Activated T-helper 1 cell treated with anti-CD3 and anti-CD28 coated beads, Interleukin-12 subunit alpha, Interleukin-12 subunit beta, Interleukin-2, Interleukin-4 antibody, amounts not matched to agents 30 ng/mL and 10 ng/mL and 1 ng/mL, durations not matched to agents 14 hours and 24 hours and 36 hours (primary cell): ENCODE data around the gene PCDHGC4. TPM values are rescaled to one million over a fixed set of nuclear protein-coding genes. Genes with fewer than 3 reads are reported as not detected.

ENCODE experiments used
- DNase-seq: peaks from one replicate; pipeline ENCODE4 v3.0.0; 2021; ENCODE audit warnings: low spot score
- H3K27ac Mint-ChIP-seq: one replicate; pipeline ENCODE4 v1.8.0; 2021; ENCODE audit warnings: mild to moderate bottlenecking, mixed read lengths
- H3K27me3 Mint-ChIP-seq: one replicate; pipeline ENCODE4 v1.8.0; 2022; ENCODE audit warnings: mild to moderate bottlenecking, moderate library complexity, mixed read lengths; ENCODE audit not compliant: insufficient read depth
- H3K36me3 Mint-ChIP-seq: one replicate; pipeline ENCODE4 v1.8.0; 2021; ENCODE audit warnings: low read depth, mixed read lengths
- H3K4me1 Mint-ChIP-seq: one replicate; pipeline ENCODE4 v1.8.0; 2021; ENCODE audit warnings: low read depth, mixed read lengths
- H3K4me3 Mint-ChIP-seq: one replicate; pipeline ENCODE4 v1.8.0; 2021; ENCODE audit warnings: mild to moderate bottlenecking, moderate library complexity, mixed read lengths
- H3K9me3 Mint-ChIP-seq: one replicate; pipeline ENCODE4 v1.8.0; 2021; ENCODE audit warnings: mixed read lengths
- intact Hi-C: fragments of 100-400 bp; cut with micrococcal nuclease; formaldehyde crosslinking; loops from one replicate; pipeline ENCODE4 v1.15.1; 2024
- total RNA-seq: library from RNA; stranded (reverse); gene quantifications from 2 replicates; pipeline ENCODE4 v1.2.3, GENCODE V29; 2022

PCDHGC4 gene
- total RNA-seq, 1 donor from 2014 or later, result not detected

DNA sequence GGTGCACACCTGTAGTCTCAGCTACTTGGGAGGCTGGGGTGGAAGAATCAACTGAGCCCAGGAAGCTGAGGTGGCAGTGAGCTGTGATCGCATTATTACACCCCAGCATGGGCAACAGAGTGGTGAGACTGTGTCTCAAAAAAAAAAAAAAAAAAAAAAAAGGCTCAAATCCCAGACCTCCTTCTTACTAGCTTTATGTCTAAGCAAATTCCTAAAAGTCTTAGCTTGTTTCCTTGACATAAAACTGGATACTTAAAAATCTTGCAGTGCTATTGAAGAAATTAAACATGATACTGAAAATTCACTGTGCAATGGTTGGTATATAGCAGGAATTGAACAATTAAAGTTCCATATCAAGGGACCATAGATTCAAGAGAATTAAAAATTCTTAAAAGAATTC is 49.1 kb downstream of the PCDHGC4 start:
- Mint-ChIP-seq H3K27me3 (no peaks in the 10 kb centered on the region), H3K27ac (no peak overlapping the region), H3K9me3 (no peaks in the 10 kb centered on the region), H3K4me1 (no peaks in the 10 kb centered on the region), H3K4me3 (no peak overlapping the region), H3K36me3 (peaks cover 21% of the 10 kb centered on the region)
- intact Hi-C loops, result no loop called here
- no peak for DNase-seq

DNA sequence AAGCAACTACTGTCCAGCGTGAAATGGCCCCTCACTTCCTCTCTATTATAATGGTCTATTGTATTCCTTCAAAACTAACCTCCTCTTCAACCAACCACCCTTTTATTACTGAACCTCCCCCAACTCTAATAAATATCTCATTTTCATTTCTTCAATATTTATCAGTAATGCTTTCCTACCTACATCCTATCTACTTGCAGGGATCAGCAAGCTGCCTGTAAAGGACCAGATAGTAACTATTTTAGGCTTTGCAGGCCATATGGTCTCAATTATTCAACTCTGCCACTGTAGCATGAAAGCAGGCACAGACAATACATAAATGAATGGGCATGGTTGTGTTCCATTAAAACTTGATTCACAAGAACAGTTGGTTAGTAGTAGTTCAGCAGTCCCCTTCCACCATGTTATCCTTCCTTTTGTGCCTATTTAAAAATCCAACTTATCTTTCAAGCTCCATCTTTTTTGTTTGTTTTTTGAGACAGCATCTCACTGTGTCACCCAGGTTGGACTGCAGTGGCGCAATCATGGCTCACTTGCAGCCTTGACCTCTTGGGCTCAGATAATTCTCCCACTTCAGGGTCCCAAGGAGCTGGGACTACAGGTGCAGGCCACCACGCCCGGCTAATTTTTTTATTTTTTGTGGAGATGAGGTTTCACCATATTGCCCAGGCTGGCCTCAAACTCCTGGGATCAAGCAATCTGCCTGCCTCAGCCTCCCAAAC is 49.8 kb downstream of the PCDHGC4 start:
- DNase-seq, result no peak
- H3K36me3 Mint-ChIP-seq, result peaks cover 23% of the 10 kb centered on the region
- H3K4me1 Mint-ChIP-seq, result no peaks in the 10 kb centered on the region
- H3K4me3 Mint-ChIP-seq, result no peak overlapping the region
- H3K9me3 Mint-ChIP-seq, result no peaks in the 10 kb centered on the region
- intact Hi-C loops, result no loop called here
- no peak overlapping the region for H3K27ac Mint-ChIP-seq
- H3K27me3 Mint-ChIP-seq, result no peaks in the 10 kb centered on the region

Other genes with a start within 250 kb of the PCDHGC4 start
- not detected in 2 replicates for gene PCDHB15, start 239.6 kb upstream of the PCDHGC4 start, total RNA-seq
- 0.20 and 0.57 TPM in 2 replicates for gene SLC25A2, start 181.0 kb upstream of the PCDHGC4 start, total RNA-seq
- gene TAF7, start 164.2 kb upstream of the PCDHGC4 start, total RNA-seq, result 71.6 and 73.7 TPM in 2 replicates
- 0.10 TPM in 2 replicates for gene PCDHGA1, start 154.5 kb upstream of the PCDHGC4 start, total RNA-seq
- 0.08 and 0.17 TPM in 2 replicates for gene PCDHGA2, start 146.3 kb upstream of the PCDHGC4 start, total RNA-seq
- 0.10 TPM in 1 of 2 replicates, not detected in the other for gene PCDHGA3, start 141.2 kb upstream of the PCDHGC4 start, total RNA-seq
- 0.18 and 0.32 TPM in 2 replicates for gene PCDHGB1, start 134.9 kb upstream of the PCDHGC4 start, total RNA-seq
- 0.21 and 0.44 TPM in 2 replicates for gene PCDHGA4, start 130.0 kb upstream of the PCDHGC4 start, total RNA-seq
- gene PCDHGB2, start 125.0 kb upstream of the PCDHGC4 start, total RNA-seq, result 0.47 and 0.93 TPM in 2 replicates
- gene PCDHGA5, start 120.9 kb upstream of the PCDHGC4 start, total RNA-seq, result 0.24 and 0.31 TPM in 2 replicates
- gene PCDHGB3, start 114.8 kb upstream of the PCDHGC4 start, total RNA-seq, result 0.47 and 0.66 TPM in 2 replicates
- 0.16 and 0.42 TPM in 2 replicates for gene PCDHGA6, start 111.1 kb upstream of the PCDHGC4 start, total RNA-seq
- 0.16 and 0.22 TPM in 2 replicates for gene PCDHGA7, start 102.3 kb upstream of the PCDHGC4 start, total RNA-seq
- gene PCDHGB4, start 97.3 kb upstream of the PCDHGC4 start, total RNA-seq, result 0.18 and 0.27 TPM in 2 replicates
- 0.03 TPM in 1 of 2 replicates, not detected in the other for gene PCDHGA8, start 92.4 kb upstream of the PCDHGC4 start, total RNA-seq
- 0.56 and 0.83 TPM in 2 replicates for gene PCDHGB5, start 87.1 kb upstream of the PCDHGC4 start, total RNA-seq
- gene PCDHGA9, start 82.3 kb upstream of the PCDHGC4 start, total RNA-seq, result 0.21 and 0.39 TPM in 2 replicates
- 0.12 and 0.18 TPM in 2 replicates for gene PCDHGB6, start 77.0 kb upstream of the PCDHGC4 start, total RNA-seq
- 0.10 and 0.13 TPM in 2 replicates for gene PCDHGA10, start 72.0 kb upstream of the PCDHGC4 start, total RNA-seq
- gene PCDHGB7, start 67.4 kb upstream of the PCDHGC4 start, total RNA-seq, result 0.13 TPM in 1 of 2 replicates, not detected in the other
- 0.16 and 0.24 TPM in 2 replicates for gene PCDHGA11, start 64.0 kb upstream of the PCDHGC4 start, total RNA-seq
- 0.18 TPM in 1 of 2 replicates, not detected in the other for gene PCDHGA12, start 54.5 kb upstream of the PCDHGC4 start, total RNA-seq
- gene PCDHGC3, start 9.1 kb upstream of the PCDHGC4 start, total RNA-seq, result 0.31 and 0.32 TPM in 2 replicates
- not detected in 2 replicates for gene PCDHGC5, start 4.1 kb downstream of the PCDHGC4 start, total RNA-seq
- gene DIAPH1, start 134.0 kb downstream of the PCDHGC4 start, total RNA-seq, result 221 and 234 TPM in 2 replicates
- gene HDAC3, start 151.8 kb downstream of the PCDHGC4 start, total RNA-seq, result 83.1 and 87.2 TPM in 2 replicates
- 19.3 and 19.5 TPM in 2 replicates for gene RELL2, start 152.0 kb downstream of the PCDHGC4 start, total RNA-seq
- gene FCHSD1, start 166.4 kb downstream of the PCDHGC4 start, total RNA-seq, result 37.0 and 37.1 TPM in 2 replicates
- gene ARAP3, start 197.2 kb downstream of the PCDHGC4 start, total RNA-seq, result 7.1 and 7.2 TPM in 2 replicates